ENCODE data around the gene TNFRSF1A.

DNA sequence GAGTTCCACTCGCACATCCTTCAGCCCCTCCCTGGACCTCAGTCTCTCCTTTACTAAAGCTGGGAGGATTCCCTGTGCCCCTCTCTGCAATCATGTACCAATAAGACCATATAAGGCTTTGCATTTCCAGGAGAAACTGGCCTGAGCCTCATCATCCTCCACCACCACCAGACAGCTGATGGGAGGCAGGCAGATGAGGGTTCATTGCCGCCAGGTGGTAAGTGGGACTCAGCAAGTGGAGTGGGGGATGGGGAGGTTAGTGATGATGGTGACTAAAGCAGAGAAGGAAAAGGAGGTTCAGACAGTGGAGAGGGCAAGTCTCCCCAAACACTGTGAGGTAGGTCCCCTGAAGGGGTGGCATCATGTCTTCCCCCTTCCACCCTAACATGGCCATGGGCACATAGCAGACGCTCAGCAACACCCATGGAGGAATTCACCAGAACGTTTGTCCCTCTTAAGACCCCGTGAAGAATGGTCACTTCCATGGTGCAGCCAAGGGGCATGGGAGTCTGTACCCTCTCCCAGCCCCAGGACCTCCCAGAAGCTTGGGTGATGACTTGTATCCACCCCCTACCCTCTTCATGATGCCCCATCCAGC is 4.5 kb upstream of the TNFRSF1A start:
- TF ChIP-seq, protein P1, sequence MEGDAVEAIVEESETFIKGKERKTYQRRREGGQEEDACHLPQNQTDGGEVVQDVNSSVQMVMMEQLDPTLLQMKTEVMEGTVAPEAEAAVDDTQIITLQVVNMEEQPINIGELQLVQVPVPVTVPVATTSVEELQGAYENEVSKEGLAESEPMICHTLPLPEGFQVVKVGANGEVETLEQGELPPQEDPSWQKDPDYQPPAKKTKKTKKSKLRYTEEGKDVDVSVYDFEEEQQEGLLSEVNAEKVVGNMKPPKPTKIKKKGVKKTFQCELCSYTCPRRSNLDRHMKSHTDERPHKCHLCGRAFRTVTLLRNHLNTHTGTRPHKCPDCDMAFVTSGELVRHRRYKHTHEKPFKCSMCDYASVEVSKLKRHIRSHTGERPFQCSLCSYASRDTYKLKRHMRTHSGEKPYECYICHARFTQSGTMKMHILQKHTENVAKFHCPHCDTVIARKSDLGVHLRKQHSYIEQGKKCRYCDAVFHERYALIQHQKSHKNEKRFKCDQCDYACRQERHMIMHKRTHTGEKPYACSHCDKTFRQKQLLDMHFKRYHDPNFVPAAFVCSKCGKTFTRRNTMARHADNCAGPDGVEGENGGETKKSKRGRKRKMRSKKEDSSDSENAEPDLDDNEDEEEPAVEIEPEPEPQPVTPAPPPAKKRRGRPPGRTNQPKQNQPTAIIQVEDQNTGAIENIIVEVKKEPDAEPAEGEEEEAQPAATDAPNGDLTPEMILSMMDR (IDR thresholded peaks at IDR 0.05): no peak
- no peak for TF ChIP-seq POLR2AphosphoS5 (IDR thresholded peaks at IDR 0.05)
- TF ChIP-seq POLR2A (IDR thresholded peaks at IDR 0.05): no peak
